OCI-LY1 (cell line): ENCODE measurements around the gene KDM6B.

ENCODE experiments used
- H2AFZ ChIP-seq: fragments of 200-600 bp; sonication (generic), shearing (Covaris generic); 2 replicates; pipeline ENCODE4 v1.6.0; 2014; ENCODE audit warnings: antibody characterized with exemption, mild to moderate bottlenecking, low read length
- H3F3A ChIP-seq: fragments of 200-600 bp; sonication (generic), shearing (Covaris generic); 2 replicates; pipeline ENCODE4 v1.6.0; 2014; ENCODE audit warnings: mild to moderate bottlenecking, antibody characterized with exemption, low read length, moderate library complexity; ENCODE audit not compliant: insufficient read depth
- H3K27ac ChIP-seq: fragments of 200-600 bp; sonication (generic); 2 replicates; pipeline ENCODE4 v1.5.1; 2014; ENCODE audit warnings: low read length, mixed run types, mild to moderate bottlenecking, low read depth; ENCODE audit not compliant: poor library complexity, severe bottlenecking
- H3K27me3 ChIP-seq: fragments of 200-600 bp; sonication (generic); 2 replicates; pipeline ENCODE4 v1.6.0; 2014; ENCODE audit warnings: antibody characterized with exemption, mild to moderate bottlenecking, low read length, moderate library complexity; ENCODE audit not compliant: insufficient read depth
- H3K36me3 ChIP-seq: fragments of 200-600 bp; sonication (generic); 2 replicates; pipeline ENCODE4 v1.6.1; 2014; ENCODE audit warnings: mild to moderate bottlenecking, antibody characterized with exemption, low read length, moderate library complexity, mixed read lengths; ENCODE audit not compliant: insufficient read depth
- H3K4me1 ChIP-seq: fragments of 200-600 bp; sonication (generic); 2 replicates; pipeline ENCODE4 v1.5.1; 2014; ENCODE audit warnings: mild to moderate bottlenecking, low read length, moderate library complexity; ENCODE audit not compliant: insufficient read depth, severe bottlenecking
- H3K4me2 ChIP-seq: fragments of 200-600 bp; sonication (generic), shearing (Covaris generic); 2 replicates; pipeline ENCODE4 v1.6.1; 2014; ENCODE audit warnings: low read length
- H3K4me3 ChIP-seq: fragments of 200-600 bp; sonication (generic); 2 replicates; pipeline ENCODE4 v1.5.1; 2014; ENCODE audit warnings: low read length, low read depth, mild to moderate bottlenecking, mixed read lengths; ENCODE audit not compliant: poor library complexity, severe bottlenecking
- H3K79me2 ChIP-seq: fragments of 200-600 bp; shearing (Covaris generic); 2 replicates; pipeline ENCODE4 v1.6.1; 2016; ENCODE audit warnings: mixed run types, low read length, mixed read lengths; ENCODE audit not compliant: insufficient read depth
- H3K9ac ChIP-seq: fragments of 200-600 bp; sonication (generic), shearing (Covaris generic); 2 replicates; pipeline ENCODE4 v1.6.1; 2014; ENCODE audit warnings: mild to moderate bottlenecking, low read length, mixed read lengths
- H3K9me2 ChIP-seq: fragments of 200-600 bp; sonication (generic), shearing (Covaris generic); 2 replicates; pipeline ENCODE4 v1.6.1; 2014; ENCODE audit warnings: low read depth, mild to moderate bottlenecking, low read length, mixed read lengths
- H3K9me3 ChIP-seq: fragments of 200-600 bp; shearing (Covaris generic); 2 replicates; pipeline ENCODE4 v1.6.1; 2014; ENCODE audit warnings: low read length, mixed read lengths
- H4K20me1 ChIP-seq: fragments of 200-600 bp; sonication (generic), shearing (Covaris generic); 2 replicates; pipeline ENCODE4 v1.6.0; 2016; ENCODE audit warnings: mild to moderate bottlenecking, low read length; ENCODE audit not compliant: insufficient read depth
- CTCF ChIP-seq: fragments of 200-600 bp; sonication (generic), shearing (Covaris generic); IDR thresholded peaks from 2 replicates; pipeline ENCODE4 v1.5.1; 2017; ENCODE audit warnings: mild to moderate bottlenecking, antibody characterized with exemption, low read length, moderate library complexity, mixed read lengths
- EZH2 ChIP-seq: fragments of 200-600 bp; sonication (generic), shearing (Covaris generic); IDR thresholded peaks from 2 replicates; pipeline ENCODE4 v1.8.0; 2017; ENCODE audit warnings: borderline replicate concordance, mixed run types, mild to moderate bottlenecking, antibody characterized with exemption, low read length, moderate library complexity, mixed read lengths

Gene KDM6B

GRCh38 chr17:7850701-7851437, 16.9 kb downstream of the KDM6B start:
- H3K4me1 ChIP-seq, result peaks cover 35% of the 10 kb centered on the region
- H2AFZ ChIP-seq, result no peak overlapping the region
- peak overlapping the region; percentile 90 for H3K4me2 ChIP-seq
- H3K27ac ChIP-seq, result peak overlapping the region; percentile 80
- H3K9ac ChIP-seq, result peak overlapping the region; percentile 70
- no peak for TF ChIP-seq EZH2
- no peak for TF ChIP-seq CTCF
- H3K27me3 ChIP-seq, result no peaks in the 10 kb centered on the region
- H3K36me3 ChIP-seq, result peaks cover 68% of the 10 kb centered on the region
- peaks cover 6% of the 10 kb centered on the region for H3F3A ChIP-seq
- H3K9me2 ChIP-seq, result no peaks in the 10 kb centered on the region
- H3K4me3 ChIP-seq, result peak overlapping the region; percentile 66
- no peaks in the 10 kb centered on the region for H3K79me2 ChIP-seq
- H3K9me3 ChIP-seq, result no peaks in the 10 kb centered on the region
- H4K20me1 ChIP-seq, result no peaks in the 10 kb centered on the region

GRCh38 chr17:7851438-7852261, 17.6 kb downstream of the KDM6B start:
- Histone ChIP-seq H2AFZ (no peak overlapping the region), H3K27ac (peak overlapping the region; percentile 80), H3K9me3 (no peaks in the 10 kb centered on the region), H3K4me1 (peaks cover 43% of the 10 kb centered on the region), H4K20me1 (no peaks in the 10 kb centered on the region), H3K9me2 (no peaks in the 10 kb centered on the region), H3K9ac (peak overlapping the region; percentile 70), H3K4me3 (peak overlapping the region; percentile 66), H3K27me3 (no peaks in the 10 kb centered on the region), H3K4me2 (peak overlapping the region; percentile 90), H3K79me2 (no peaks in the 10 kb centered on the region), H3K36me3 (peaks cover 64% of the 10 kb centered on the region), H3F3A (peaks cover 6% of the 10 kb centered on the region)
- TF ChIP-seq CTCF (peak; percentile 89), EZH2 (no peak)

- TF ChIP-seq EZH2, result no peak
- no peak for TF ChIP-seq CTCF
- no peak overlapping the region for H2AFZ ChIP-seq
- no peaks in the 10 kb centered on the region for H3K79me2 ChIP-seq
- no peaks in the 10 kb centered on the region for H4K20me1 ChIP-seq
- no peaks in the 10 kb centered on the region for H3K9me3 ChIP-seq
- no peaks in the 10 kb centered on the region for H3K9me2 ChIP-seq
- H3K4me2 ChIP-seq, result peak overlapping the region; percentile 90; the same call in 1 of the 2 replicates
- no peak overlapping the region; the same call in 1 of the 2 replicates for H3K9ac ChIP-seq
- peaks cover 59% of the 10 kb centered on the region for H3K36me3 ChIP-seq
- peaks cover 6% of the 10 kb centered on the region for H3F3A ChIP-seq
- peak overlapping the region; percentile 47 for H3K27ac ChIP-seq
- peaks cover 43% of the 10 kb centered on the region for H3K4me1 ChIP-seq
- H3K27me3 ChIP-seq, result no peaks in the 10 kb centered on the region
- no peak overlapping the region for H3K4me3 ChIP-seq
These were observed 18.2 kb downstream of the KDM6B start for GRCh38 chr17:7852262-7852670.
